Fibroblast of lung (primary cell): ENCODE data around the gene EMP3.

Experiments used
- CTCF ChIP-seq, 2 donors: IDR thresholded peaks in 1 of 2; conservative IDR thresholded peaks in 1 of 2; 1 replicate in 1 of 2; 2 replicates in 1 of 2; pipeline ENCODE4 v1.5.1; 2011 to 2012; ENCODE audit warnings: low read length in 2 of 2, control low read depth in 1 of 2, inconsistent platforms in 1 of 2, low read depth in 1 of 2, mild to moderate bottlenecking in 1 of 2
- EZH2 ChIP-seq: IDR thresholded peaks from 2 replicates; pipeline ENCODE4 v1.5.1; 2012; ENCODE audit warnings: low read length, control low read depth, mild to moderate bottlenecking; ENCODE audit errors: missing control alignments

GRCh38 chr19:48290771-48291488 lies 34.4 kb upstream of the EMP3 start:
- TF ChIP-seq CTCF (conservative IDR thresholded peaks at IDR 0.05 in 1 of 2, IDR thresholded peaks at IDR 0.05 in 1 of 2; ENCODE audit: low read depth in 1 of 2, low read length in 2 of 2), result peak; percentile 95 to 97
- no peak for TF ChIP-seq EZH2
